ENCODE data around the gene PTPRR. TPM values are rescaled to one million over a fixed set of nuclear protein-coding genes. Genes with fewer than 3 reads are reported as not detected.

Gene PTPRR
- not detected for total RNA-seq

GRCh38 chr12:70920251-70920851 lies at the start of gene PTPRR:
TSS of gene PTPRR (minus strand) at chr12:70920738. CDS start at chr12:70920390, 348 bp downstream.
- Mint-ChIP-seq H3K4me3 (no peak within 1 kb of the TSS), H3K4me1 (no peaks in the 10 kb centered on the region), H3K27ac (no peak within 1 kb of the TSS), H3K9me3 (no peaks in the 10 kb centered on the region), H3K27me3 (peaks cover 1% of the 10 kb centered on the region), H3K36me3 (ENCODE audit: low read depth) (no peaks in the 10 kb centered on the region)
- POLR2A ChIA-PET: no interaction called here
- DNase-seq: no peak
- CTCF ChIA-PET: no interaction called here

- ChIA-PET POLR2A (no interaction called here), CTCF (no interaction called here)
- no peak overlapping the region for H3K4me3 Mint-ChIP-seq
- H3K9me3 Mint-ChIP-seq: peaks cover 3% of the 10 kb centered on the region
- H3K36me3 Mint-ChIP-seq (ENCODE audit: low read depth): no peaks in the 10 kb centered on the region
- no peaks in the 10 kb centered on the region for H3K27me3 Mint-ChIP-seq
- no peaks in the 10 kb centered on the region for H3K4me1 Mint-ChIP-seq
- H3K27ac Mint-ChIP-seq: no peak overlapping the region
- DNase-seq: no peak
Observed at GRCh38 chr12:70966996-70967790, 46.7 kb upstream of the PTPRR start.

- H3K9me3 Mint-ChIP-seq: peaks cover 3% of the 10 kb centered on the region
- H3K4me3 Mint-ChIP-seq: no peak overlapping the region
- no peaks in the 10 kb centered on the region for H3K36me3 Mint-ChIP-seq (ENCODE audit: low read depth)
- no peaks in the 10 kb centered on the region for H3K4me1 Mint-ChIP-seq
- POLR2A ChIA-PET: no interaction called here
- CTCF ChIA-PET: no interaction called here
- no peak overlapping the region for H3K27ac Mint-ChIP-seq
- DNase-seq: no peak
- no peaks in the 10 kb centered on the region for H3K27me3 Mint-ChIP-seq
Observed at GRCh38 chr12:70966046-70966445, 45.5 kb upstream of the PTPRR start.

- Mint-ChIP-seq H3K4me1 (no peaks in the 10 kb centered on the region), H3K36me3 (ENCODE audit: low read depth) (no peaks in the 10 kb centered on the region), H3K9me3 (peaks cover 3% of the 10 kb centered on the region), H3K27me3 (no peaks in the 10 kb centered on the region), H3K27ac (no peak overlapping the region), H3K4me3 (no peak overlapping the region)
- CTCF ChIA-PET: no interaction called here
- POLR2A ChIA-PET: interaction anchor here (0.6 kb wide), 1 partner anchor 1034 kb away, joined by 3 read pairs; no protein-coding TSS in a partner anchor
- DNase-seq: no peak
Observed at GRCh38 chr12:70964867-70965510, 44.5 kb upstream of the PTPRR start.

GRCh38 chr12:70963081-70963660 lies 42.6 kb upstream of the PTPRR start:
- no peaks in the 10 kb centered on the region for H3K36me3 Mint-ChIP-seq (ENCODE audit: low read depth)
- H3K27ac Mint-ChIP-seq: no peak overlapping the region
- H3K4me3 Mint-ChIP-seq: no peak overlapping the region
- ChIA-PET CTCF (no interaction called here), POLR2A (no interaction called here)
- no peak for DNase-seq
- no peaks in the 10 kb centered on the region for H3K27me3 Mint-ChIP-seq
- H3K9me3 Mint-ChIP-seq: peaks cover 3% of the 10 kb centered on the region
- no peaks in the 10 kb centered on the region for H3K4me1 Mint-ChIP-seq

- Mint-ChIP-seq H3K36me3 (ENCODE audit: low read depth) (no peaks in the 10 kb centered on the region), H3K9me3 (peaks cover 3% of the 10 kb centered on the region), H3K4me1 (no peaks in the 10 kb centered on the region), H3K4me3 (no peak overlapping the region), H3K27ac (no peak overlapping the region), H3K27me3 (no peaks in the 10 kb centered on the region)
- DNase-seq: no peak
- ChIA-PET CTCF (no interaction called here), POLR2A (no interaction called here)
Observed at GRCh38 chr12:70962226-70962794, 41.8 kb upstream of the PTPRR start.

- no peak overlapping the region for H3K4me3 Mint-ChIP-seq
- POLR2A ChIA-PET: no interaction called here
- peaks cover 3% of the 10 kb centered on the region for H3K9me3 Mint-ChIP-seq
- CTCF ChIA-PET: no interaction called here
- H3K36me3 Mint-ChIP-seq (ENCODE audit: low read depth): no peaks in the 10 kb centered on the region
- no peaks in the 10 kb centered on the region for H3K27me3 Mint-ChIP-seq
- H3K4me1 Mint-ChIP-seq: no peaks in the 10 kb centered on the region
- no peak for DNase-seq
- no peak overlapping the region for H3K27ac Mint-ChIP-seq
Observed at GRCh38 chr12:70960484-70960883, 39.9 kb upstream of the PTPRR start.

GRCh38 chr12:70955415-70955814 lies 34.9 kb upstream of the PTPRR start:
- H3K27me3 Mint-ChIP-seq: no peaks in the 10 kb centered on the region
- H3K4me3 Mint-ChIP-seq: no peak overlapping the region
- no peak overlapping the region for H3K27ac Mint-ChIP-seq
- H3K4me1 Mint-ChIP-seq: no peaks in the 10 kb centered on the region
- H3K9me3 Mint-ChIP-seq: no peaks in the 10 kb centered on the region
- H3K36me3 Mint-ChIP-seq (ENCODE audit: low read depth): no peaks in the 10 kb centered on the region
- ChIA-PET CTCF (no interaction called here), POLR2A (no interaction called here)
- DNase-seq: no peak

- Mint-ChIP-seq H3K4me1 (no peaks in the 10 kb centered on the region), H3K27ac (no peak overlapping the region), H3K36me3 (ENCODE audit: low read depth) (no peaks in the 10 kb centered on the region), H3K9me3 (no peaks in the 10 kb centered on the region), H3K4me3 (no peak overlapping the region), H3K27me3 (no peaks in the 10 kb centered on the region)
- ChIA-PET POLR2A (no interaction called here), CTCF (no interaction called here)
- no peak for DNase-seq
Observed at GRCh38 chr12:70950451-70950850, 29.9 kb upstream of the PTPRR start.

GRCh38 chr12:70948976-70949336 lies 28.4 kb upstream of the PTPRR start:
- Mint-ChIP-seq H3K36me3 (ENCODE audit: low read depth) (no peaks in the 10 kb centered on the region), H3K4me3 (no peak overlapping the region)
- POLR2A ChIA-PET: no interaction called here

GRCh38 chr12:70948236-70948975 lies 27.9 kb upstream of the PTPRR start:
- no peak overlapping the region for H3K4me3 Mint-ChIP-seq
- H3K9me3 Mint-ChIP-seq: peaks cover 5% of the 10 kb centered on the region
- no peak for DNase-seq
- CTCF ChIA-PET: no interaction called here
- POLR2A ChIA-PET: no interaction called here
- no peaks in the 10 kb centered on the region for H3K36me3 Mint-ChIP-seq (ENCODE audit: low read depth)
- H3K4me1 Mint-ChIP-seq: no peaks in the 10 kb centered on the region
- H3K27me3 Mint-ChIP-seq: no peaks in the 10 kb centered on the region
- H3K27ac Mint-ChIP-seq: no peak overlapping the region

More at GRCh38 chr12:70948976-70949336, 28.4 kb upstream of the PTPRR start:
- Mint-ChIP-seq H3K9me3 (peaks cover 2% of the 10 kb centered on the region), H3K27me3 (no peaks in the 10 kb centered on the region), H3K4me1 (no peaks in the 10 kb centered on the region), H3K27ac (no peak overlapping the region)
- DNase-seq: no peak
- CTCF ChIA-PET: no interaction called here

GRCh38 chr12:70936203-70936813 lies 15.8 kb upstream of the PTPRR start:
- DNase-seq: no peak
- Mint-ChIP-seq H3K27me3 (no peaks in the 10 kb centered on the region), H3K4me1 (no peaks in the 10 kb centered on the region), H3K36me3 (ENCODE audit: low read depth) (no peaks in the 10 kb centered on the region), H3K4me3 (no peak overlapping the region), H3K27ac (no peak overlapping the region), H3K9me3 (no peaks in the 10 kb centered on the region)
- POLR2A ChIA-PET: no interaction called here
- CTCF ChIA-PET: no interaction called here

- Mint-ChIP-seq H3K4me1 (no peaks in the 10 kb centered on the region), H3K36me3 (ENCODE audit: low read depth) (no peaks in the 10 kb centered on the region), H3K9me3 (no peaks in the 10 kb centered on the region), H3K27me3 (no peaks in the 10 kb centered on the region), H3K27ac (no peak overlapping the region), H3K4me3 (no peak overlapping the region)
- no peak for DNase-seq
- ChIA-PET CTCF (no interaction called here), POLR2A (no interaction called here)
Observed at GRCh38 chr12:70933133-70933532, 12.6 kb upstream of the PTPRR start.

Measured in activated CD4-positive, alpha-beta memory T cell treated with anti-CD3 and anti-CD28 coated beads, Interleukin-2, amount 10 ng/mL, durations not matched to agents 7 days and 5 days (primary cell).